Endothelial cell of umbilical vein (primary cell): ENCODE results near the gene FUT6. TPM values are rescaled to one million over a fixed set of nuclear protein-coding genes. Genes with fewer than 3 reads are reported as not detected.

Experiments
- BruUV-seq: library from RNA; stranded (reverse); fragments of 400-500 nt; replicated peaks from 2 replicates; lab custom pipeline; 2021; lab: Mats Ljungman, UMichigan
- CTCF ChIA-PET: fragments of 300-600, 350-600 bp; sonication (Branson Sonifier 250); formaldehyde crosslinking; loops from one replicate; lab custom pipeline; 2021; ENCODE audit warnings: antibody characterized with exemption, inconsistent platforms; lab: Charles Lee
- POLR2A ChIA-PET: fragments of 300-600, 350-600 bp; sonication (Branson Sonifier 250); formaldehyde crosslinking; loops from one replicate; lab custom pipeline; 2021; ENCODE audit warnings: antibody characterized with exemption, inconsistent platforms; lab: Charles Lee
- DNase-seq: peaks from one replicate; pipeline ENCODE4 v3.0.0-alpha.2; 2011; ENCODE audit warnings: low read depth, low spot score
- FAIRE-seq: peaks from 2 replicates; lab custom pipeline; 2011; peaks lifted over from hg19 to GRCh38; lab: Jason Lieb, UNC
- H2AFZ ChIP-seq: 2 replicates; pipeline ENCODE4 v1.6.0; 2012; ENCODE audit warnings: low read depth, low read length, control low read depth, inconsistent platforms
- H3K27ac ChIP-seq: 2 replicates; pipeline ENCODE4 v1.5.1; 2011; ENCODE audit warnings: low read depth, mild to moderate bottlenecking, control low read depth, low read length, moderate library complexity; ENCODE audit not compliant: insufficient read depth
- H3K27me3 ChIP-seq, 2 experiments: 2 replicates each; pipeline versions ENCODE4 v1.6.0 to v1.6.1; 2011; ENCODE audit warnings: low read length in 2 of 2, mixed read lengths in 1 of 2; ENCODE audit not compliant: control insufficient read depth in 2 of 2, insufficient read depth in 2 of 2
- H3K36me3 ChIP-seq, 2 experiments: 2 replicates in 1 of 2; 3 replicates in 1 of 2; pipeline ENCODE4 v1.5.1; 2011; ENCODE audit warnings: low read length in 2 of 2, mild to moderate bottlenecking in 1 of 2, moderate library complexity in 1 of 2; ENCODE audit not compliant: control insufficient read depth in 2 of 2, insufficient read depth in 2 of 2; ENCODE audit errors: extremely low read depth in 1 of 2
- H3K4me1 ChIP-seq: 3 replicates; pipeline ENCODE4 v1.5.1; 2011; ENCODE audit warnings: mild to moderate bottlenecking, low read length; ENCODE audit not compliant: control insufficient read depth, insufficient read depth; ENCODE audit errors: extremely low read depth
- H3K4me2 ChIP-seq: 2 replicates; pipeline ENCODE4 v1.6.1; 2011; ENCODE audit warnings: low read length, control low read depth, mixed read lengths; ENCODE audit not compliant: insufficient read depth
- H3K4me3 ChIP-seq, 3 experiments: fragments of 200-600 bp in 1 of 3; sonication (generic), shearing (Covaris generic) in 1 of 3; replicated peaks in 1 of 3; 2 replicates each; pipeline ENCODE4 v1.5.1; 2011 to 2016; ENCODE audit warnings: control low read depth in 3 of 3, low read length in 3 of 3, mild to moderate bottlenecking in 2 of 3, inconsistent platforms in 1 of 3, low read depth in 1 of 3, moderate library complexity in 1 of 3; ENCODE audit not compliant: insufficient read depth in 1 of 3
- H3K79me2 ChIP-seq: 2 replicates; pipeline ENCODE4 v1.6.0; 2012; ENCODE audit warnings: low read length, inconsistent platforms; ENCODE audit not compliant: control insufficient read depth, insufficient read depth
- H3K9ac ChIP-seq: replicated peaks from 2 replicates; pipeline ENCODE3; 2011; ENCODE audit warnings: low read length, control low read depth; ENCODE audit not compliant: insufficient read depth; ENCODE audit errors: extremely low read depth
- H3K9me1 ChIP-seq: replicated peaks from 3 replicates; pipeline ENCODE4 v1.6.0; 2011; ENCODE audit warnings: mild to moderate bottlenecking, low read length; ENCODE audit not compliant: control insufficient read depth, insufficient read depth; ENCODE audit errors: extremely low read depth
- H3K9me3 ChIP-seq: replicated peaks from 2 replicates; pipeline ENCODE4 v1.5.1; 2012; ENCODE audit warnings: low read length, inconsistent platforms; ENCODE audit not compliant: control insufficient read depth, insufficient read depth
- H4K20me1 ChIP-seq: replicated peaks from 2 replicates; pipeline ENCODE3; 2011; ENCODE audit warnings: mild to moderate bottlenecking, low read length; ENCODE audit not compliant: control insufficient read depth, insufficient read depth; ENCODE audit errors: extremely low read depth
- EZH2 ChIP-seq: IDR thresholded peaks from 2 replicates; pipeline ENCODE4 v1.6.1; 2012; ENCODE audit warnings: borderline replicate concordance, low read depth, mild to moderate bottlenecking, moderate library complexity, low read length, inconsistent platforms; ENCODE audit not compliant: severe bottlenecking
- FOS ChIP-seq: IDR thresholded peaks from 2 replicates; pipeline ENCODE4 v1.6.1; 2011; ENCODE audit warnings: mild to moderate bottlenecking, low read length, moderate library complexity, borderline replicate concordance; ENCODE audit not compliant: insufficient read depth
- GATA2 ChIP-seq: IDR thresholded peaks from 2 replicates; pipeline ENCODE4 v1.7.0; 2011; ENCODE audit warnings: low read depth, mild to moderate bottlenecking, moderate library complexity, mixed read lengths, low read length; ENCODE audit not compliant: insufficient read length, insufficient read depth
- JUN ChIP-seq: IDR thresholded peaks from 2 replicates; pipeline ENCODE4 v1.6.1; 2011; ENCODE audit warnings: borderline replicate concordance, low read depth; ENCODE audit not compliant: insufficient read length, insufficient read depth
- MAX ChIP-seq: IDR thresholded peaks from 2 replicates; pipeline ENCODE4 v1.6.1; 2011; ENCODE audit not compliant: insufficient read depth, insufficient read length
- MYC ChIP-seq: IDR thresholded peaks from one replicate; pipeline ENCODE4 v1.6.1; 2011; ENCODE audit warnings: mild to moderate bottlenecking, low read depth, low read length
- POLR2A ChIP-seq: IDR thresholded peaks from 2 replicates; pipeline ENCODE4 v1.6.1; 2012; ENCODE audit warnings: low read depth, mild to moderate bottlenecking, control low read depth, low read length
- POLR2AphosphoS5 ChIP-seq: IDR thresholded peaks from 2 replicates; pipeline ENCODE4 v1.6.1; 2012; ENCODE audit warnings: low read depth, mild to moderate bottlenecking, control low read depth, low read length, moderate library complexity; ENCODE audit not compliant: insufficient read depth
- dilution Hi-C: fragments of 300-500 bp; cut with MboI; formaldehyde crosslinking; loops from one replicate; pipeline ENCODE4 v1.15.0; 2019; ENCODE audit warnings: low sequenced_read_pairs; ENCODE audit not compliant: extremely low pct_ligation_motif_present
- intact Hi-C: fragments of 100-400 bp; cut with micrococcal nuclease; formaldehyde crosslinking; loops from one replicate; pipeline ENCODE4 v1.10.0; 2022
- polyA plus RNA-seq, 4 experiments: library from polyadenylated mRNA; depleted of rRNA in 3 of 4; stranded (reverse) in 3 of 4; unstranded in 1 of 4; fragments of >200 nt; gene quantifications; 2 replicates each; pipeline versions ENCODE4 v1.2.1 to v1.2.3, GENCODE V29; 2011 to 2012; ENCODE audit warnings: missing spikeins in 1 of 4
- total RNA-seq: library from RNA; stranded (reverse); gene quantifications from 2 replicates; pipeline ENCODE4 v1.2.3, GENCODE V29; 2021
- TF ChIP-seq, protein P1 (sequence below), 2 donors: IDR thresholded peaks; 1 replicate in 1 of 2; 2 replicates in 1 of 2; pipeline ENCODE4 v1.5.1; 2011; ENCODE audit warnings: low read length in 2 of 2, mild to moderate bottlenecking in 2 of 2, moderate library complexity in 2 of 2, control low read depth in 1 of 2, inconsistent platforms in 1 of 2, low read depth in 1 of 2; ENCODE audit not compliant: insufficient read depth in 1 of 2; ENCODE audit errors: extremely low read depth in 1 of 2

FUT6 gene
- total and polyA plus RNA-seq, 2 donors (not counting 3 experiments of a cell fraction or from before 2014, with no cell fraction given), result not detected

GRCh38 chr19:5808120-5808816 lies 31.2 kb downstream of the FUT6 start:
- POLR2A ChIA-PET, result interaction anchor here (1.2 kb wide), 1 partner anchor 20 kb away, joined by 3 read pairs; no protein-coding TSS in a partner anchor
- no peak for DNase-seq
- Histone ChIP-seq H3K27me3 (peaks cover 2 to 7% of the 10 kb centered on the region in 2 experiments), H3K9me3 (no peaks in the 10 kb centered on the region), H3K4me1 (peaks cover 5% of the 10 kb centered on the region), H3K4me2 (no peak overlapping the region), H3K36me3 (no peaks in the 10 kb centered on the region), H3K9ac (no peak overlapping the region), H4K20me1 (no peaks in the 10 kb centered on the region), H3K9me1 (no peaks in the 10 kb centered on the region), H3K79me2 (no peaks in the 10 kb centered on the region), H3K27ac (no peak overlapping the region), H2AFZ (no peak overlapping the region), H3K4me3 (no peak overlapping the region)
- intact Hi-C loops (loop anchor here (10.0 kb wide), 1 partner anchor 177 kb away; no protein-coding TSS in a partner anchor), dilution Hi-C loops (no loop called here)
- TF ChIP-seq GATA2 (no peak), POLR2A (no peak), MAX (no peak), JUN (no peak), MYC (no peak), FOS (no peak), EZH2 (no peak), POLR2AphosphoS5 (no peak)
- TF ChIP-seq, protein P1, sequence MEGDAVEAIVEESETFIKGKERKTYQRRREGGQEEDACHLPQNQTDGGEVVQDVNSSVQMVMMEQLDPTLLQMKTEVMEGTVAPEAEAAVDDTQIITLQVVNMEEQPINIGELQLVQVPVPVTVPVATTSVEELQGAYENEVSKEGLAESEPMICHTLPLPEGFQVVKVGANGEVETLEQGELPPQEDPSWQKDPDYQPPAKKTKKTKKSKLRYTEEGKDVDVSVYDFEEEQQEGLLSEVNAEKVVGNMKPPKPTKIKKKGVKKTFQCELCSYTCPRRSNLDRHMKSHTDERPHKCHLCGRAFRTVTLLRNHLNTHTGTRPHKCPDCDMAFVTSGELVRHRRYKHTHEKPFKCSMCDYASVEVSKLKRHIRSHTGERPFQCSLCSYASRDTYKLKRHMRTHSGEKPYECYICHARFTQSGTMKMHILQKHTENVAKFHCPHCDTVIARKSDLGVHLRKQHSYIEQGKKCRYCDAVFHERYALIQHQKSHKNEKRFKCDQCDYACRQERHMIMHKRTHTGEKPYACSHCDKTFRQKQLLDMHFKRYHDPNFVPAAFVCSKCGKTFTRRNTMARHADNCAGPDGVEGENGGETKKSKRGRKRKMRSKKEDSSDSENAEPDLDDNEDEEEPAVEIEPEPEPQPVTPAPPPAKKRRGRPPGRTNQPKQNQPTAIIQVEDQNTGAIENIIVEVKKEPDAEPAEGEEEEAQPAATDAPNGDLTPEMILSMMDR (IDR thresholded peaks at IDR 0.05; ENCODE audit: extremely low read depth in 1 of 2, insufficient read depth in 1 of 2, low read depth in 1 of 2, low read length in 2 of 2), result no peak
- CTCF ChIA-PET, result interaction anchor here (0.6 to 1.2 kb wide), 4 partner anchors 20 to 214 kb away, joined by 3 to 6 read pairs (median 4); no protein-coding TSS in a partner anchor
- BruUV-seq, result no TSS peak
- no peak for FAIRE-seq
